Measurements from ENCODE around the gene NRARP.

Gene NRARP

DNA sequence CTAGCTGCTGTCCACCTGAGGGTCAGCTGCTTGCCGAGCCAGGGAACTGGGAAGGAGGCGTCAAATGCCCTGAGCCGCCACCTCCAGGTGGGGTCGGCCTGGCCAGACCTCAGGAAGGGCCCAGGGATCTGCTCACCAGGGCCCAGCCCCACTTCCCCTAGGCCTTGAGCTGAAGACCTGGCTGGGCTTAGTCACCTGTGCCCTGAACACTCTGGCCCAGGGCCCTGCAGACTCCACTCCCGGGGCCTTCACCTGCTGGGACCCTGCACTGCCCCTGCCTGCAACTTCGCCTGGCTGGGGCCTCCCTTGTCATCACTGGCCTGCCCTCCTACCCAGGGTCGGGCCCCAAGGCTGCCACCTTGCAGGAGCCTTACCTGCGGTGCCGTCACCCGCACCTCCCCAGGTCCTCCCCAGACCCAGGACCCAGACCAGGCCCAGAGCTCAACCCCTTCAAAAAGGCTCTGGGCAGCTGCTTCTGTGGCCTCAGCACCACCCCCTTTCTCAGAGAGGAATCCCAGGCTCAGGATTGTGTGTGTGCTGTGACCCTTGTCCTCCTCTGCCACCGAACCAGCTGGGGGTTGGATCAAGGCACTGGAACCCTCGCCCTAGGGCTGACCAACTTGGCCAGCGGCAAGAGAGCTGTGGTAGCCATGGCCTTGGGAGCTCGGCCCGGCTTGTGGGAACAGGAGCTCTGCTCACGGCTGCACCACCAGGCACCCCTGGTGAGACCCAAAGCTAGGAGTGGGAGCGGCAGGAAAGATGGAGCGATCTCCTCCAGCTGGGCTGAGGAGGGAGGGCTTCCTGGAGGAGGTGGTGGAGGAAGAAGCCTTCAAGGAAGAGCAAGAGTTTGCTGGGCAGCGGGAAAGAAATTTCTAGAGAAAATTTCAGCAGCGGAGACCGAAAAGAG is 48.1 kb downstream of the NRARP start:
- peaks cover 15% of the 10 kb centered on the region for H3K36me3 ChIP-seq (ENCODE audit: insufficient read depth, low read length)
- no peaks in the 10 kb centered on the region for H3K27me3 ChIP-seq (ENCODE audit: insufficient read depth, low read length)
- peak overlapping the region; percentile 93 for H3K4me3 ChIP-seq (ENCODE audit: low read length)
- no peaks in the 10 kb centered on the region for H3K9me3 ChIP-seq (ENCODE audit: low read length)
- peak overlapping the region; percentile 52 for H2AFZ ChIP-seq (ENCODE audit: low read depth, low read length)
- H3K4me1 ChIP-seq (ENCODE audit: insufficient read depth, low read length), result peaks cover 40% of the 10 kb centered on the region

DNA sequence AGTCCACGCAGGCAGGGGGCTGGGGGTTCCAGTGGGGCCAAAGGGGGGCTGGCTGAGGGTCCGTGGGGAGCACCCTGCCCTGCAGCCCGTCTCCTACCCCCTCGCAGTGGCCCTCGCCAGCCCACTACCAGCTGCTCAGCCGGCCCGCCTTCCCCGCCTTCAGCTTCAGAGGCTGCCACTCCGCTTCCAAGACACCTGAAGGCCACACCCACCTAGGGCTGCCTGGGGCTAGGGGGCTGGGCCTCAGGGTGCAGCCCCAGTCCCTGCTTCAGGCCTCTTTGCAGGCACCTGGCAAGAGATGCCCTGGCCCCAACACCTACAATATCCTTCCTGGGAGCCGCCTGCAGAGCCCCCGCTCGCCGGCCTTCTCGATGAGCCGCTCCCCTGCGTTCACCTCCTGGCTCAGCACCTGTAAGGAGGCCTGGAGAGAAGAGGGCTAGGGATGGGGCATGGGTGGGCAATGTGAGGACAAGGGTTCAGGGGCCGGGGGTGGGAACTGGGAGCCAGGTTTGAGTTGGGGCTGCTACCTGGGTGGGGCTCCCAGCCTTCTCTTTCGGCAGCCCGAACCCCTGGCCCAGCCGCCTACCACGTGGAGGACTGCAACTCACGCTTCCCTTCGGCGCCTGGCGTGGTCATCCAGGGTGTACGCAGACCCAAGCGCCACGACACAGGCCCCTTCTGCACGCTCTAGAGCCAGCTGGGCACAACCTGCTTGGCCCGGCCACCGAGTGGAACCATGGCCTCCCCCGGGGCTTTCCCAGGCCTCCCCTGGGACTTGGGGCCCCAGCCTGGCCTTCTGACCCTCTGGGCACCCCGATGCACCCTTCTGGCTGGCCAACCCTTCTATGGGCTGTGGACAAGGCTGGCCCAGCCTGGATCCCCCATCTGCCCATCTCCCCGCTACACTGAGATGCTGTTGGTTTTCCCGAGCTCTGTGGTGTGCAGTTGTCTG is 49.2 kb downstream of the NRARP start:
- peaks cover 9% of the 10 kb centered on the region for H3K36me3 ChIP-seq (ENCODE audit: insufficient read depth, low read length)
- no peaks in the 10 kb centered on the region for H3K27me3 ChIP-seq (ENCODE audit: insufficient read depth, low read length)
- no peaks in the 10 kb centered on the region for H3K9me3 ChIP-seq (ENCODE audit: low read length)
- H3K4me3 ChIP-seq (ENCODE audit: low read length), result no peak overlapping the region
- peaks cover 41% of the 10 kb centered on the region for H3K4me1 ChIP-seq (ENCODE audit: insufficient read depth, low read length)
- no peak overlapping the region for H2AFZ ChIP-seq (ENCODE audit: low read depth, low read length)

DNA sequence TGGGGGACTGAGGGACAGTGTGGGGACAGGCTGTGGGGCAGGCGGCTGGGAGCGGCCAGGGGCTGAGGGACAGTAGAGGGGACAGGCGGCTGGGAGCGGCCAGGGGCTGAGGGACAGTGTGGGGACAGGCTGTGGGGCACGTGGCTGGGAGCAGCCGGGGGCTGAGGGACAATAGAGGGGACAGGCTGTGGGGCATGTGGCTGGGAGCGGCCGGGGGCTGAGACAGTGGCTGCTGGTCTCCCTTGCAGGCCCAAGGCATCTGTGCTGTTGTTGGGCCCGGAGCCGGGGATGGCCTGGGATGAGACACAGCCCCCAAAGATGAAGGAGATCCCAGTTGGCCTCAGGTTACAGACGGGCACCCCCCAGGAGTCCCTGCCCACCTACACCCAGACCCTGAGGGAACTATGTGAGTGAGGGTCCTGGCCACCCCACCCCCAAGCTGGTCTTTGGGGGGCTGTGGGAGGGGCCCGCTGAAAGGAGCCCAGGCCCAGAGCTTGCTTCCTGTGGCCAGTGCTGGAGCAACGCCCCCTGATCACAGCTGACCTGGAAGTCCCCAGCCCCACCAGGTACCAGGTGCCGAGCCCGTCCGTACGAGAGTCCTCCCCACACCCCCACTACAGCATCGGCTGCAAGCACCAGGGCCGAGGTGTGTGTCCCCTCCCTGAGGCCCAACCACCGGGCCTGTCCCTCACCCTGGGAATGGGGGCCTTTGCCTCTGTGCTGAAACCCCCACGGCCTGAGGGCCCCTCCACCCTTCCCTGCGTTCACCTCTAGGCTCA is 50.4 kb downstream of the NRARP start:
- Histone ChIP-seq H3K4me3 (ENCODE audit: low read length) (no peak overlapping the region), H3K27me3 (ENCODE audit: insufficient read depth, low read length) (no peaks in the 10 kb centered on the region), H3K36me3 (ENCODE audit: insufficient read depth, low read length) (peaks cover 6% of the 10 kb centered on the region), H2AFZ (ENCODE audit: low read depth, low read length) (no peak overlapping the region), H3K4me1 (ENCODE audit: insufficient read depth, low read length) (peaks cover 46% of the 10 kb centered on the region), H3K9me3 (ENCODE audit: low read length) (no peaks in the 10 kb centered on the region)

DNA sequence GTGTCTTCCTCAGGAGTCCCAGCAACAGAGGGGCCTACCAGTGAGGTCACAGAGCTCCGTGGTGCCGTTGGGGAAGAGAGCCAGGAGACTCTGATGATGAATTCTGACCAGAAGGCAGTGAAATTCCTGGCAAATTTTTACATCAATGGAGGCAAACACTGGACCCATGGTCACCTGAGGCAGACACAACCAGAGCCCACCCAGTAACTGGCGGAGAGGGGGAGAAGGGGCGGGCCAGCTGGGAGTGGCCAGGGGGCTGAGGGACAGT is 50.9 kb downstream of the NRARP start, which contains the start of gene STPG3:
TSS of gene STPG3 (plus strand) at position 93 of the 268 bp plus-strand sequence. CDS start at position 94, 1 bp downstream.
- Histone ChIP-seq H3K36me3 (ENCODE audit: insufficient read depth, low read length) (peaks cover 1% of the 10 kb centered on the region), H3K4me3 (ENCODE audit: low read length) (no peak within 1 kb of the TSS), H3K4me1 (ENCODE audit: insufficient read depth, low read length) (peaks cover 41% of the 10 kb centered on the region), H3K27me3 (ENCODE audit: insufficient read depth, low read length) (no peaks in the 10 kb centered on the region), H3K9me3 (ENCODE audit: low read length) (no peaks in the 10 kb centered on the region), H2AFZ (ENCODE audit: low read depth, low read length) (no peak within 1 kb of the TSS)

DNA sequence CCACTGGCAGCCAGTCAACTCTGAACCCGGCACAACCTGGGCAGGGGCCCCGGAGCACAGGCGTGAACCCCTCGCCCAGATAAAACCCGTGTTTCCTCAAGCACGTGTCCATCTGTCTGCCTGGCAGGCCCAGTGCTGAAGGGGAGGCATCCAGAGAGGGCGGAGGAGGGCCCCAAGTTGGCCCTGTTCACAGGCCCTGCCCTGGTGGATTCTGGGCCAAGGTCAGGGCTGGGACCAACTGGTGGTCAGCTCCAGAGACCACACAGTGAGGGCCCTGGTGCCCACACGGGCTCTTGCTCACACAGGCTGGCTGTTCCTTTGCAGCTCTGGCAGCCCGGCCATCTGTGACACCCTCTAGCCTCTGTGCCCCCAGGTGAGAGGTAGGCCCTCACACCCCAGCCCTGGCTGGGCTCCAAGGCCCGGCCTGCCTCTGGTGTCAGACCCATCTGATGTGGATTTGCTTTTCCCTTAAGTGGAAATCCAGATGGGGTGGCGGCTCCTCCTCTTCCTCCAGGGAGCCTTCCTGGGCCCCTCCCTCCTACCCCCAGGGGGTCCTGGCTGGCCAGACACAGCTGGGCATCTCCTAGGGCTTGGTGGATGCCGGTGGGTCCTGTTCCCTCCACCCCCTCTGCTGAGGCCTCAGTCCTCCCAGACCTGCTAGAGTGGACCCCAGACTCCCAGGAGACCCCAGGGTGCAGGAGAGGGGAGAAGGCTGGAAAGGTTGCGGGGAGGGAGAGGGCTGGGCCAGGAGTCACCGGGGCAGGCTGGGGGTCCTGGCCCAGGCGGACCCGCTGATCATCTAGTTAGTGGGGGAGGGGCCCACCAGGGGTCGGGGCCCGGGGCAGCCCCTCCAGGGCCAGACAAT is 51.5 kb downstream of the NRARP start:
- H3K9me3 ChIP-seq (ENCODE audit: low read length), result no peaks in the 10 kb centered on the region
- no peaks in the 10 kb centered on the region for H3K27me3 ChIP-seq (ENCODE audit: insufficient read depth, low read length)
- no peak overlapping the region for H3K4me3 ChIP-seq (ENCODE audit: low read length)
- H3K36me3 ChIP-seq (ENCODE audit: insufficient read depth, low read length), result no peaks in the 10 kb centered on the region
- H3K4me1 ChIP-seq (ENCODE audit: insufficient read depth, low read length), result peaks cover 36% of the 10 kb centered on the region
- no peak overlapping the region for H2AFZ ChIP-seq (ENCODE audit: low read depth, low read length)

Measured in neuron (in vitro differentiated cells).